Measurements from ENCODE around the gene LMTK3. TPM values are rescaled to one million over a fixed set of nuclear protein-coding genes. Genes with fewer than 3 reads are reported as not detected.

Gene LMTK3
- total RNA-seq, 1 donor from 2014 or later, result 0.70 TPM

DNA sequence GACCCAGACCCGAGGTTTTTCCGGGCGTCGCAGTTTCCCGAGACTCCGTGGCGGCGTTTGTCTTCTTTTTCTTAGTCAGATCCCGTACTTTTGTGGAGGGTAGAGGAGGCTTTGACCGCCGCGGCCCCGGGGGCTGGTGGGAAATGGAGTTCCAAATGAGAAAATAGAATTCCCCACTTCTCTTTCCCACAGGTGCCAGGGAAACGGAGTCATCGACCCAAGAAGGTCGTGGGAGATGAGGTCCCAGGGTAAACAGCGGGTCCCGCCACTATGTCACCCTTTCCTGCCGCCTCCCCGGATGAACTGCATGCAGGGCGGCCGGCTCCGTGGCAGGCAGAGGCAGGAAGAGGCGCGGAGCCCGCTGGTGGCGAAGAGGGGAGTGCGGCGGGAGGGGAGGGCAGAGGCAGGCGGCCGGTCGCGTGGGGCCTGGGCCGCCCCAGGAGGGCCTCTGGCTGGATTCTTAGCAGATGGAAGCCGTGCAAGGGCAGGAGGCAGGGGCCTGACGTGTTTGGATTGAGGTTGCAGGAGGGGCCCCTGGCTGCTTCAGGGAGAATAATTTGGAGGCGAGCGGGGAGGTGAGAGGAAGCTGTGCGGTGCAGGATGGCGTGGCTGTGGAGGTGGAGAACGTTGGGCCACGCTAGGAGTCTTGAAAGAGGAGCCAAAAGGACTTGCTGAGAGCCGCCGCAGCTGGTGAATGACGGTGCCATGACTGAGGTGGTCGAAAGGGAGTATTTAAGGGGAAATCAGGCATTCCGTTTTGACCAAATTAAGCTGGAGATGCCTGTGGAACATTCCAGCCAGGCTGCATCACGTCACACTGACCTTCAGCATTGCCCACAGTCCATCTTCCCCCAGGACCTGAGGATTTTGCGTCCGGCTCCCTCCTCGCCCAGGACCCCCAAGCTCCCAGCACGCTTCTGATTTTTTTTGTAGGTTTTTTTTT, 30.8 kb downstream of the LMTK3 start:
- peak; percentile 75 for DNase-seq
- intact Hi-C loops (cut with DNase I), result no loop called here
- ATAC-seq (ENCODE audit: poor library complexity), result peak; percentile 76

DNA sequence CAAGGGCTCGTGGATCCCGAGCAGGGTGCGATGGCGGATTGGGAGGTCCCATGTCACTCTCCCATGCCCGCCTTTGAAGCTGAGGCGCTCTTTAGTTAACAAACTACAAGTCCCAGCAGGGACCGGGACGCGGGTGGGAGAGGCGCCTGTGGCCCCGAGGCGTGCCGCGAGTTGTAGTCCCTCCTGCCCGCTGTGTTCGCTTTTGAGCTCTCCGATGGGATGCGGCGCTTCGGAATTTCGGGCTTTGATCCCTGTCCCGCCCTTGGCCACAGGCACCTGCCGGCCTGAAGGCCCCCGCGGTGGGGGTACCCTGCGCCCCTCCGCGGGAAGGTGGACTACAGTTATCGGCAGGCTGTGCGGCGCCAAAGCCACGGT, 31.5 kb downstream of the LMTK3 start:
- intact Hi-C loops (cut with DNase I), result no loop called here
- DNase-seq, result peak; percentile 81

DNA sequence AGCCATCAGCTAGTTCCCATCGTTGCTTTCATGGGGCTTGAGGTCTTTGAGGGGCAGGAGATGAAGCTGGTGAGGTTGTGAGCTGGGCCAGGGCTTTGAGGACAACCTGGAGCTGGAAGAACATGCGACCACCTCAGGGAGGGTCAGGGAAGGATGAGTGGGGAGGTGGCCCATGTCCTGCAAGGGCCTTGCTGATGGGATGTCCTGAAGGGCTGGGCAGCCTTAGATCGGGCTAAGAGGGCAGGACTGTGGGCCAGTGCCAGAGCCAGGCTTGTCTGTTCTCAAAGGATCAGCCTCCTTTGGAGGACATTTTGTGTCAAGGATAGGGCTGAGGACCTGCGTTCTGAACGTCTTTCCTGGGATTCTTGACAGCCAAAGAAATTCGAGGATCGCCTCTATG, 31.9 kb downstream of the LMTK3 start:
- ATAC-seq (ENCODE audit: poor library complexity) (peak; percentile 20), DNase-seq (no peak)
- intact Hi-C loops (cut with DNase I), result no loop called here

More for the DNA sequence above, 31.5 kb downstream of the LMTK3 start:
- ATAC-seq (ENCODE audit: poor library complexity), result peak; percentile 85

DNA sequence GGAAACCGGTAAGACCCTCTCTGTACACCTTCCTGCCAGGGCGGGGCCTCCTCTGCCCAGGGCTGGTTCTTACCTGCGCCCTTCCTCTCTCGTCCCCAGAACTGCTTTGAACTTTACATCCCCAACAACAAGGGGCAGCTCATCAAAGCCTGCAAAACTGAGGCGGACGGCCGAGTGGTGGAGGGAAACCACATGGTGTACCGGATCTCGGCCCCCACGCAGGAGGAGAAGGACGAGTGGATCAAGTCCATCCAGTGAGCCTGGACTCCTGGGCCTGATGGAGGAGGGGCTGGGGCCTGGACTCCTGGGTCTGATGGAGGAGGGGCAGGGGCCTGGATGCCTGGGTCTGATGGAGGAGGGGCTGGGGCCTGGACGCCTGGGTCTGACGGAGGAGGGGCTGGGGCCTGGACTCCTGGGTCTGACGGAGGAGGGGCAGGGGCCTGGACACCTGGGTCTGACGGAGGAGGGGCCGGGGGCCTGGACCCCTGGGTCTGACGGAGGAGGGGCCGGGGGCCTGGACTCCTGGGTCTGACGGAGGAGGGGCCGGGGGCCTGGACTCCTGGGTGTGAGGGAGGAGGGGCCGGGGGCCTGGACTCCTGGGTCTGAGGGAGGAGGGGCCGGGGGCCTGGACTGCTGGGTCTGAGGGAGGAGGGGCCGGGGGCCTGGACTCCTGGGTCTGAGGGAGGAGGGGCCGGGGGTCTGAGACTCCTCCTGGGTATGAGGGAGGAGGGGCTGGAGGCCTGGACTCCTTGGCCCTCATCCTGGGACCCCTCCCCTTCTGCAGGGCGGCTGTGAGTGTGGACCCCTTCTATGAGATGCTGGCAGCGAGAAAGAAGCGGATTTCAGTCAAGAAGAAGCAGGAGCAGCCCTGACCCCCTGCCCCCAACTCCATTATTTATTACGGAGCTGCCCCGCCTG, 33.0 kb downstream of the LMTK3 start:
- intact Hi-C loops (cut with DNase I), result no loop called here

DNA sequence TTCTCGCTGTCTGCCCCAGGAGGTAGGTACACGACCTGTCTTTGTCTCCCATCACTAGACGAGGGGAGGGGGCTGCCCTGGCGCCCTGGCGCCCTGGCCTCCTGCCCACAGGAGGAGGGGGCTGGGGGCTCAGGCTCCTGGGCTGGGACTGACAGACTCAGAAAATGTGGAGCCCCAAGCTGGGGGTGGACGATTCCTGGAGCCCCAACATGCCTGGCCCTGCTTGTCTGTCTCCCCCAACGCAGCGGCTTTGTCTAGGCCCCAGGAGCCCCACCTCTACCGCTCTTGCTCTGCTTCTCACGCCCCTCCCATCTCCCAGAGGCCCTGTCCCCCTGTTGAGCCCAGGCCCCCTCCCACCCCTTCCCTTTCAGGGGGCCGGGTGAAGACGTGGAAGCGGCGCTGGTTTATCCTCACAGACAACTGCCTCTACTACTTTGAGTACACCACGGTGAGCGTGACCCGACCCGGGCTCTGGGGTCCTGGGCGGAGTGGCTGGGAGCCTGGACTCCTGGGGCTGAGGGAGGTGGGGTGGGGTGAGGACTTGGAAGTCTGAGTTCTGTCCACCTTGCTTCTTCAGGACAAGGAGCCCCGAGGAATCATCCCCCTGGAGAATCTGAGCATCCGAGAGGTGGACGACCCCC, 33.8 kb downstream of the LMTK3 start:
- ATAC-seq (ENCODE audit: poor library complexity), result no peak
- intact Hi-C loops (cut with DNase I), result no loop called here
- no peak for DNase-seq

More for the DNA sequence above, 33.0 kb downstream of the LMTK3 start:
- DNase-seq, result no peak
- no peak for ATAC-seq (ENCODE audit: poor library complexity)

DNA sequence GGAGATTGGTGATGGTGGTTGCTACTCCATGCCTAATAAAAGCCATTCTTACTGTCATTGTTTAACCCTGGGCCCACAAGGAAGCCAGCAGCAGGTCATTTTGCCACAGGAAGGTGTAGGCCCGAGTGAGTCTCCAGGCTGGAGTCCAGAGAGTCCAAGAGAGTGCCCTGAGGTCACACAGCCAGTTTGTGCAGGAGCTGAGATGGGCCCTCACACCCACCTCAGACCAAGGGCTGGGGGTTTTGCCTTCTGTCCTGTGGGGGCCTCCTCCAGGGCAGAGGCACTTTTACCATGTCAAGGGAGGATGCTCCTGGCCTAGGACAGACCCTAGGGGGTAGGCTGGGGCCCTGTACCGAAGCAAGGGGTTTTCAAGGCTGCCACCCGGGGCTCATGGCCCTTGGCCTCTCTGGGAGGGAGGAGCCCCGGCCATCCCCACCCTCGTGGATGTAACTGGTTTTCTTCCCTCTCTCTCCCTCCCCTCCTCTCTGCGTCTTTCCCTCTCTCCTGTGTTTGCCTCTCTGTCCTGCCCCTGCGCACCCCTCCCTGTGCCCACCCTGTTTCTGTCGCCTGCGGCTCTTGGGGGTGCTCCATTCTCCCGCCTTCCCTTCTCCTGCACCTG, 34.5 kb downstream of the LMTK3 start:
- intact Hi-C loops (cut with DNase I), result no loop called here
- ATAC-seq (ENCODE audit: poor library complexity) (no peak), DNase-seq (no peak)

DNA sequence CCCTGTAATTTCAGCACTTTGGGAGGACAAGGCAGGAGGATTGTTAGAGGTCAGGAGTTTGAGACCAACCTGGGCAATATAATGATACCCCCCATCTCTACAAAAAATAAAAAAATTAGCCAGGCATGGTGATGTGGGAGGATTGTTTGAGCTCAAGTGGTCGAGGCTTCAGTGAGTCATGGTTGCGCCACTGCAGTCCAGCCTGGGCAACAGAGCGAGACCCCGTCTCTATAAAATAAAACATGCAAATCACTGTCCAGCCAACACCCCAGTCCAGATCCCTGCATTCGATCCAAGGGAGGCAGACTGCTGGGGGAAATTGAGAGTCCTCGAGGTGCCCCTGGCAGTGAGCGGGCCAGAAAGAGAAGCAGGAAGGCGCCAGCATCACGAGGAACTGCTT, 35.5 kb downstream of the LMTK3 start:
- ATAC-seq (ENCODE audit: poor library complexity) (no peak), DNase-seq (no peak)
- intact Hi-C loops (cut with DNase I), result no loop called here

DNA sequence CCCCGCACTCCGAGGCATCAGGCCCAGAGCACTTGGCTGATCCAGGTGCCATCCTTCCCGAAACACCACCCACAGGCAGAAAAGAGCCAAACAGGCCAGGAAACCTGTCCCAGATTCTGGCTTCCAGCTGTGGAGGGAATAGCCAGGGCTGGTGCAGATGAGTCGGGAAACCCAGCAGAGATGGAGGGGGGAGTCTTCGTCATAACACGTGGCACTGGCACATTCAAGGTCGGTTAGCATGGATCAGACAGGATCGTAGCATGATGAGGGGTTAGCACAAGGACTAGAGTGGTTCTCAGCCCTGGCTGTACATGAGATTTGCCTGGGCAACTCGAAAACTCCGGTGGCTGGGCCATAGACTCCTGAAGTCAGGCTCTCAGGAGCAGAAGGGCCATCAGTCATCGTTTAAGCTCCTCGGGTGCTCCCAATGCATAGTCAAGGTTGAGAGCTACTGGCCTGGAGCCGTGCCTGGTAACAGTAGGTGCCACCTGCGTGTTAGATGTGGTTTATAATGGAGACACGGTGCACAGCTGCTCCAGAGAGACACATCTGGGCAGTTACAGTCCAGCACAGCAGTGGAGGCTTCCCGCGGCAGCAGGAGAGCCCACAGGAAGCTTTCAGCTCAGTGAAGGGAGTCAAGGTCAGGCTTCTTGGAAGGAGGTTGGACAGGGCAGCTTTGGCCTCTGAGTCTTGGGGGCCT, 36.1 kb downstream of the LMTK3 start:
- intact Hi-C loops (cut with DNase I), result no loop called here
- no peak for ATAC-seq (ENCODE audit: poor library complexity)
- no peak for DNase-seq

DNA sequence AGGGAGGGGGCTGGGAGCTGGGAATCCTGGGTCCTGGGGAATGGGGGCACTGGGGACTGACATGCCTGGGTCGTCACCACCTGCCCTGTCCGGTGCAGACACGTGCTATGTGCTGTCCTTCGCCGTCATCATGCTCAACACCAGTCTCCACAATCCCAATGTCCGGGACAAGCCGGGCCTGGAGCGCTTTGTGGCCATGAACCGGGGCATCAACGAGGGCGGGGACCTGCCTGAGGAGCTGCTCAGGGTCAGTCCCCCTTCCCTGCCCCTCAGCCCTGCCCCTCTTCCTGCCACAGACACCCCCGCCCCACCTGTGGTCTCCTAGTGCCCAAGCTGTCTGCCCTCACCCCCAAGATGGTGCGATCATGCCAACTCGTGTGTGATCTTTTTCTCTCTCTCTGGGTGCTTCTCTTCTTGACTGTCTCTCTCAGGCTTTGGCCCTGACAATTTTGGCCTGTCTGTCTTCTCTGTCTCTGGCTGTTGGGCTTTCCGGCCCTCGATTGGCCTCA, 37.5 kb downstream of the LMTK3 start:
- intact Hi-C loops (cut with DNase I), result no loop called here
- no peak for ATAC-seq (ENCODE audit: poor library complexity)
- DNase-seq, result no peak

DNA sequence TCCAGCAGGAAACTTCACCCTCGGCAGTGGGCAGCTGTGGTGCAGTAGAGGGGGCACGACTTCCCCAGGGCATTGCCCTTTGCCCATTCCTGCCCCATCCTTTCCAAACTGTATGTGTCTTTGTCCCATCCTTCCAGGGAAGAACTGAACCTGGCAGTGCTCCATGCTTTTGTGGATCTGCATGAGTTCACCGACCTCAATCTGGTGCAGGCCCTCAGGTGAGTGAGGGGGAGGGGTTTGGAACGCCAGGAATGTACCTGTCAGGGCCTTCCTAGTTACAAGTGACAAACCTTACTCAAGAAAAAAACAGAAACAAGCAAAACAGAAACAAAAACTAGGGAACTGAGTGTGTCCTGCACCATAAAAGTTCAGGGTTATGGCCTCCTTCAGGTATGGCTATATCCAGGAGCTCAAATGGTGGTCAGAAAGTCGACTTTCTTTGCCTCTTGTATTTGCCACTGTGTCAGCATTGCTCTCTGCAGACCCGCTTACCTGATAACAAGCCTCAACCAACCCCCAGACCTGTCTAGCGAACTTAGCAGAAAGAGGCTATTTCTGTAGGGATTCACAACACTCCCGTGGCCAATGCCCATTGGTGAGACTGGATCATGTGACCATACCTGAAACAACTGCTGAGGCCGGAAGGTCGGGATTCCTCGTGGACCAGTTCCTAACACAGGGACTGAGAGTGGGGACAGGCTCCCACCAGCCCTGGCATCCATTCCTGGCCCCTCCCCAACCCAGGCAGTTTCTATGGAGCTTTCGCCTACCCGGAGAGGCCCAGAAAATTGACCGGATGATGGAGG, 38.3 kb downstream of the LMTK3 start:
- peak; percentile 7 for DNase-seq
- no peak for ATAC-seq (ENCODE audit: poor library complexity)
- intact Hi-C loops (cut with DNase I), result no loop called here

DNA sequence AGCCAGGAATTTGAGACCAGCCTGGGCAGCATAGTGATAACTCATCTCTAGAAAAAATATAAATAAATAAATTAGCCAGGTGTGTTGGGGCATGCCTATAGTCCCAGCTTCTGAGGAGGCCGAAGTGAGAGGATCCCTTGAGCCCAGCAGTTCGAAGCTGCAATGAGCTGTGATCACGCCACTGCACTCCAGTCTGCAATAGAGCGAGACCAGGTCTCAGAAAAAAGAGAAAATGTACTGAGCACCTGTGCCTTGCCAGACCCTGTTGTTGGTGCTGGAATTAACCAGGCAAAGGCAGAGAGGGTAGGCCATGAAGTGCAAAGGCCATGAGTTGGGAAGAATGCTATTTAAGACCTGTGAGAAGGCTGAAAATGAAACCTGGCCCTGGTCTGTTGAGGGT, 39.8 kb downstream of the LMTK3 start:
- ATAC-seq (ENCODE audit: poor library complexity) (no peak), DNase-seq (no peak)
- intact Hi-C loops (cut with DNase I), result no loop called here

DNA sequence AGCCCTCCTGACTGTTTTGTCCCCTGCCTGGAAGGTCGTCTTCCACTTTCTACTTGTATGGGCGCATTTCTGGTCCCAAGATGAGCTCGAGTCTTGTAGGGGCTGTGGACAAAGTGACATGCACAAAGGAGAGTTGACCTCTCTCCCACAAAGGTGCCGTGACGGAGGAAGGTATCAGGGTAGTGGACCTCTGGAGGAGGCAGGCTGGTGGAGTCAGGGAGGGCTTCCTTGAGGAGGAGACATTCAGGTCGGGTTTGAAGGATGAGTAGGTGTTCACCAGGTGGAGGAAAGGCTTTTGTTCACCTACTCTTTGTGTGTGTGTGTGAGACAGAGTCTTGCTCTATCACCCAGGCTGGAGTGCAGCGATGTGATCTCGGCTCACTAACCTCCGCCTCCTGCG, 40.8 kb downstream of the LMTK3 start:
- intact Hi-C loops (cut with DNase I), result no loop called here
- ATAC-seq (ENCODE audit: poor library complexity), result no peak
- DNase-seq, result no peak

DNA sequence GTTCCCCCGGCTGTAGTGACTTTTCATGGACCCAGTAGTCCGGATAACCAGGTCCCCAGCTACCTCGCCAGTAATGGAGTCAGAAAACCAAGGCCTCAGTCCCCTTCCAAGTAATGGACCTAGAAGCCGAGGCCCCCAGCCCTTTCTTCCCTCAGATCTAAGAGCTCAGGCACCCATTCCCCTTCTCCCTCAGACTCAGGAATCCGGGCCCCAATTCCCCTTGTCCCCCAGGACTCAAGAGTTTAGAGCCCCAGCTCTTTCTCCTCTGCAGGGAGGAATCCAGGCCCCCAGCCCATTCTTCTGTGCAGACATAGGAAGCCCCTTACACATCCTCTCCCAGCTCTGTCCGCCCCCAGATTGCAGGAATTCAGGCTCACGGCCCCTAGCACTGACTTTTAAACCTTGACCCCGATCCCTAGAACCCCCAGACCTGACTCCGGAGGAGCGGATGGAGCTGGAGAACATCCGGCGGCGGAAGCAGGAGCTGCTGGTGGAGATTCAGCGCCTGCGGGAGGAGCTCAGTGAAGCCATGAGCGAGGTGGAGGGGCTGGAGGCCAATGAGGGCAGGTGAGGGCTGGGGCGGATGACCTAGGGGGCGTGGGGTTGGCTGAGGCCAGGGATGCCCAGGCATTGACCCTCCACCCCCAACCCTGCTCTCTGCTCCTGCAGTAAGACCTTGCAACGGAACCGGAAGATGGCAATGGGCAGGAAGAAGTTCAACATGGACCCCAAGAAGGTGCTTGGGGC, 41.5 kb downstream of the LMTK3 start:
- intact Hi-C loops (cut with DNase I), result no loop called here
- no peak for ATAC-seq (ENCODE audit: poor library complexity)

DNA sequence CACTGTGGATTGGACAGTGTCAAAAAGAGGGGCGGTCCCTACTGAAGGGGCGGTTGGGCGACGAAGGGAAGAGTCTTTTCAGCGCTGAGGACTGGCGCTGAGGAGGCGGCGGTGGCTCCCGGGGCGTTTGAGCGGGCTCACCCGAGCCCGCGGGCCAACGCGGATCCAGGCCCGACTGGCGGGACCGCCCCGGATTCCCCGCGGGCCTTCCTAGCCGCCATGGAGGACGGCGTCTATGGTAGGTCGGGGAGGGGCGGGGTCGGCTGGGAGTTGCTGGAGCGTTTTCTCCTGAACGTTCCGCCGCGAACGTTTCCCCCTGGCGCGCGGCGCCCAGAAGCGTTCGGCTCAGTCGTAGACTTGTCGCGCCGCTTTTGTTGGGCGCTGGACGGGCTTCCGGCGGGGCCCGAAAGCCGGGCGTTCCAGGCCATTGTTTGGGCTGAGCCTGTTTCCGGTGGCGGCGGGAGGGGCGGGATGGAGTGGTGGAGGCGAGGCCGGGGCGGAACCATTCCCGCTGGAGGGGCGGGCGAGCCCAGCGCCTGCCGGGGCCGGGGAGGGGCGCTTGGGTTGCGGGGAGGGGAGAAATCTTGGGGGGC, 42.2 kb downstream of the LMTK3 start, which contains the start of gene CYTH2:
Gene CYTH2, plus strand, starts transcription at position 81 of the 593 bp plus-strand sequence. Its CDS starts 139 bp downstream, at position 220.
- ATAC-seq (ENCODE audit: poor library complexity), result peak; percentile 85
- DNase-seq, result peak; percentile 93
- intact Hi-C loops (cut with DNase I), result no loop called here

More for the DNA sequence above, 41.5 kb downstream of the LMTK3 start:
- DNase-seq, result no peak

DNA sequence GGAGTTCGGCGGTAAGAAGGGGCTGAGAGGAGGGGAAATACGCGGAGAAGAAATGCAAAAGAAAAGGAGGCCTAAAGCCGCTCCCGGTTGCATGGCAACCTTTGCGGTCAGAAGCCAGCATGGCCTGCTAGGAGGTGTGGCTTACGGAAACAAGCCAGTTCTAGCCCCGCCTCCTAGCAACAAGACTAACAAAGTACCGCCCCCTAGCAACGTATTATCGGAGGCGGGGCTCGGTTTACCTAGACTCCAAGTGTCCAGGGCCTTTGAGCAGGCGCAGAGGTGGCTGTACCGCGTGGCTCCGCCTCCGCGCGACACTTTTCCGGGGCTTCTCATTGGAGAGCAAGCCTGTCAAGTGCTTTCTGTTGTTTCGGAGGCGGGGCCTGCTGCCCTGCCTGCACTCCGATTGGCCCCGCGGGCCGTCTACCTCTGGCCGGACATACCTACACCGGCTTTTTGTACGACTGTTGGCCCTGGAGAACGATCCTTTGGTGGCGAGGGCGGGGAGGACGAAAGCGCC, 42.8 kb downstream of the LMTK3 start:
- ATAC-seq (ENCODE audit: poor library complexity) (peak; percentile 95), DNase-seq (peak; percentile 100)
- intact Hi-C loops (cut with DNase I), result no loop called here
